ENCODE measurements around the gene PGM5.

DNA sequence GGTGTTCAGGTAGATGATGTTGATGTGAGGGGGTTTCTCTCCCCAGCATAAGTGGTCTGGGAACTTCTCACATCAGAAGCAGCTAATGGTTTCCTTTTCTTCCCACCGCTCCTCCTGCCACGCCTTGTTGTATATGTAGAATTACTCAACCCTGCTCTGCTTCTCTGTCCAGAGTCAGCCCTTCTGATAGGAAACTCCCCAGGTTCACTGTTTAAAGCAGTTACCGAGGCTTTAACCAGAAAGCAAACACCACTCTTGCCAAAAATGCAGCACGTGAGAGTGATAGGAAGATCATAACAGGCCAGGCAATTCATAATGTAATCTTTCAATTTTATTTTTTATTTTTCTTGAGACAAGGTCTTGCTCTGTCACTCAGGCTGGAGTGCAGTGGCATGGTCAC, 194.8 kb downstream of the PGM5 start:
- TF ChIP-seq ZNF274 (IDR thresholded peaks at IDR 0.05; ENCODE audit: low read depth, low read length) (no peak), SUZ12 (IDR thresholded peaks at IDR 0.05; ENCODE audit: extremely low read depth, insufficient read depth, insufficient read length) (no peak)
